Prostate gland (tissue), 2 donors: ENCODE measurements around the gene CNGA4.

Experiments
- POLR2A ChIP-seq: fragments of 450-650 bp; IDR thresholded peaks from one replicate; pipeline ENCODE4 v1.6.1; 2016; ENCODE audit warnings: antibody characterized with exemption, mild to moderate bottlenecking
- POLR2AphosphoS5 ChIP-seq: sonication (generic); formaldehyde crosslinking; IDR thresholded peaks from one replicate; pipeline ENCODE4 v1.6.1; 2017; ENCODE audit warnings: antibody characterized with exemption
- TF ChIP-seq, protein P1 (sequence below), 4 experiments: fragments of 200-600 bp in 2 of 4; fragments of 450-650 bp in 2 of 4; sonication (generic) in 2 of 4; IDR thresholded peaks; 1 replicate in 3 of 4; 2 replicates in 1 of 4; pipeline ENCODE4 v1.5.1; 2016 to 2019; ENCODE audit warnings: antibody characterized with exemption in 4 of 4, mild to moderate bottlenecking in 2 of 4, moderate library complexity in 2 of 4

DNA sequence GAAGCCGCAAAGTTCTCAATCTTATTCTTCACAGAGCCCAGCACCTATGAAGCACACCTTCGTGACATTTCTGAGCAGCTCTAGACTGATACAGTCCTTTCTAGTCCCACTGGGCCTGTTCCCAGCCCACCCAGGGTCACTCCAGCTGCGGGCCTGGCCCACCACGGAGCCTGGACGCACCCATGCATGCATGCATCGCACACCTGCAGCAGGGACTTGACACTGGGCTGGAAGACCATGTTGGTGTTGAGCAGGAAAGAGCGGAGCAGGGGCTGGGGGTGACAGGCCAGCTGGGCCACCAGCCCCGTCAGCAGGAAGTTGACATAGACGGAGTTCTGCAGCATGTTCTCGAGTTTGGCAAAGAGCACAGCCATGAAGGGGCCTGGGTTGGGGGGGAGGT, 24.4 kb upstream of the CNGA4 start:
- no peak for TF ChIP-seq POLR2A
- no peak for TF ChIP-seq POLR2AphosphoS5
- TF ChIP-seq, protein P1, sequence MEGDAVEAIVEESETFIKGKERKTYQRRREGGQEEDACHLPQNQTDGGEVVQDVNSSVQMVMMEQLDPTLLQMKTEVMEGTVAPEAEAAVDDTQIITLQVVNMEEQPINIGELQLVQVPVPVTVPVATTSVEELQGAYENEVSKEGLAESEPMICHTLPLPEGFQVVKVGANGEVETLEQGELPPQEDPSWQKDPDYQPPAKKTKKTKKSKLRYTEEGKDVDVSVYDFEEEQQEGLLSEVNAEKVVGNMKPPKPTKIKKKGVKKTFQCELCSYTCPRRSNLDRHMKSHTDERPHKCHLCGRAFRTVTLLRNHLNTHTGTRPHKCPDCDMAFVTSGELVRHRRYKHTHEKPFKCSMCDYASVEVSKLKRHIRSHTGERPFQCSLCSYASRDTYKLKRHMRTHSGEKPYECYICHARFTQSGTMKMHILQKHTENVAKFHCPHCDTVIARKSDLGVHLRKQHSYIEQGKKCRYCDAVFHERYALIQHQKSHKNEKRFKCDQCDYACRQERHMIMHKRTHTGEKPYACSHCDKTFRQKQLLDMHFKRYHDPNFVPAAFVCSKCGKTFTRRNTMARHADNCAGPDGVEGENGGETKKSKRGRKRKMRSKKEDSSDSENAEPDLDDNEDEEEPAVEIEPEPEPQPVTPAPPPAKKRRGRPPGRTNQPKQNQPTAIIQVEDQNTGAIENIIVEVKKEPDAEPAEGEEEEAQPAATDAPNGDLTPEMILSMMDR (IDR thresholded peaks at IDR 0.05), result no peak
